ENCODE data around the gene PCSK5.

DNA sequence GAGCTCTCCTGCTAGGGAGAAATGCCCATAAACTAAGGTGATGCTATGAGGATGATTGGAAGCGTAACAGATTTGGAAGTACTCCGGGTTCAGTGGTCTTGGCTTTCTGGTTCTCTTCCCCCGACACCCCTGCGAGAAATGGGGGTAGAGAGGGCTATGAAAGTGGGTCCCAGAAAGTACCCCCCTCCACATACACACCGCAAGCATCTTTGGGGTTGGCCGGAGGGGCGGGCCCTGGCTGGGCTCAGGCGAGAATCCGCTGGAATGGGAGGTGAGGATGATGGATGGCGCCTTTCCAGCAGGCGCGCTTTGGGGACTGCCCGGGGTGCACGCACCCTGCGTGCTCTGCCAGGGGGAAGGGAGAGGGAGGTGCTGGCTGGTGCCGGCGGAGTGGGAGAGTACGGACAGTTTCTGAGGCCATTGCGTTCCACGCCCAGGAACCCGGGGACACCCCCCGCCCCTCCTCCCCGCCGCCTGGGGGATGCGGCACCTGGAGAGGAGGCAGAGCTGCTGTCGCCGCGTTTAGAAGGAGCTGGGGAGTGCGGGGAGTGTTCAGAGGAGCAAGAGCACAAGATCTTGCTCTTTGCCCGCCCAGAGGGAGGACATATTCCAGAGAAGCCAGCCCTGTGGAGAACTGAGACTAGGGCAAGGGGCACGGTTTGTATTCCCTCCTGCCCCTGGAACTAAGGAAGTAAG is 1.9 kb downstream of the PCSK5 start:
- TF ChIP-seq, protein P1, sequence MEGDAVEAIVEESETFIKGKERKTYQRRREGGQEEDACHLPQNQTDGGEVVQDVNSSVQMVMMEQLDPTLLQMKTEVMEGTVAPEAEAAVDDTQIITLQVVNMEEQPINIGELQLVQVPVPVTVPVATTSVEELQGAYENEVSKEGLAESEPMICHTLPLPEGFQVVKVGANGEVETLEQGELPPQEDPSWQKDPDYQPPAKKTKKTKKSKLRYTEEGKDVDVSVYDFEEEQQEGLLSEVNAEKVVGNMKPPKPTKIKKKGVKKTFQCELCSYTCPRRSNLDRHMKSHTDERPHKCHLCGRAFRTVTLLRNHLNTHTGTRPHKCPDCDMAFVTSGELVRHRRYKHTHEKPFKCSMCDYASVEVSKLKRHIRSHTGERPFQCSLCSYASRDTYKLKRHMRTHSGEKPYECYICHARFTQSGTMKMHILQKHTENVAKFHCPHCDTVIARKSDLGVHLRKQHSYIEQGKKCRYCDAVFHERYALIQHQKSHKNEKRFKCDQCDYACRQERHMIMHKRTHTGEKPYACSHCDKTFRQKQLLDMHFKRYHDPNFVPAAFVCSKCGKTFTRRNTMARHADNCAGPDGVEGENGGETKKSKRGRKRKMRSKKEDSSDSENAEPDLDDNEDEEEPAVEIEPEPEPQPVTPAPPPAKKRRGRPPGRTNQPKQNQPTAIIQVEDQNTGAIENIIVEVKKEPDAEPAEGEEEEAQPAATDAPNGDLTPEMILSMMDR (IDR thresholded peaks at IDR 0.05; ENCODE audit: poor library complexity, severe bottlenecking) = no peak
- TF ChIP-seq, protein P2, sequence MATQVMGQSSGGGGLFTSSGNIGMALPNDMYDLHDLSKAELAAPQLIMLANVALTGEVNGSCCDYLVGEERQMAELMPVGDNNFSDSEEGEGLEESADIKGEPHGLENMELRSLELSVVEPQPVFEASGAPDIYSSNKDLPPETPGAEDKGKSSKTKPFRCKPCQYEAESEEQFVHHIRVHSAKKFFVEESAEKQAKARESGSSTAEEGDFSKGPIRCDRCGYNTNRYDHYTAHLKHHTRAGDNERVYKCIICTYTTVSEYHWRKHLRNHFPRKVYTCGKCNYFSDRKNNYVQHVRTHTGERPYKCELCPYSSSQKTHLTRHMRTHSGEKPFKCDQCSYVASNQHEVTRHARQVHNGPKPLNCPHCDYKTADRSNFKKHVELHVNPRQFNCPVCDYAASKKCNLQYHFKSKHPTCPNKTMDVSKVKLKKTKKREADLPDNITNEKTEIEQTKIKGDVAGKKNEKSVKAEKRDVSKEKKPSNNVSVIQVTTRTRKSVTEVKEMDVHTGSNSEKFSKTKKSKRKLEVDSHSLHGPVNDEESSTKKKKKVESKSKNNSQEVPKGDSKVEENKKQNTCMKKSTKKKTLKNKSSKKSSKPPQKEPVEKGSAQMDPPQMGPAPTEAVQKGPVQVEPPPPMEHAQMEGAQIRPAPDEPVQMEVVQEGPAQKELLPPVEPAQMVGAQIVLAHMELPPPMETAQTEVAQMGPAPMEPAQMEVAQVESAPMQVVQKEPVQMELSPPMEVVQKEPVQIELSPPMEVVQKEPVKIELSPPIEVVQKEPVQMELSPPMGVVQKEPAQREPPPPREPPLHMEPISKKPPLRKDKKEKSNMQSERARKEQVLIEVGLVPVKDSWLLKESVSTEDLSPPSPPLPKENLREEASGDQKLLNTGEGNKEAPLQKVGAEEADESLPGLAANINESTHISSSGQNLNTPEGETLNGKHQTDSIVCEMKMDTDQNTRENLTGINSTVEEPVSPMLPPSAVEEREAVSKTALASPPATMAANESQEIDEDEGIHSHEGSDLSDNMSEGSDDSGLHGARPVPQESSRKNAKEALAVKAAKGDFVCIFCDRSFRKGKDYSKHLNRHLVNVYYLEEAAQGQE (IDR thresholded peaks at IDR 0.05; ENCODE audit: borderline replicate concordance) = no peak

All from neural cell (in vitro differentiated cells).